Thymus (tissue), 11 donors: Measurements from ENCODE around the gene MTHFD2L. TPM values are rescaled to one million over a fixed set of nuclear protein-coding genes. Genes with fewer than 3 reads are reported as not detected.
A peak's percentile ranks its signal among the peaks of the same experiment; 100 is the strongest.

Experiments used
- DNase-seq, 9 donors: peaks; one replicate each; pipeline ENCODE4 v3.0.0-alpha.2; 2013; ENCODE audit warnings: low spot score in 9 of 9, low read depth in 6 of 9, missing footprints in 1 of 9
- H3K27ac ChIP-seq, 2 donors: one replicate each; pipeline ENCODE4 v1.5.1; 2013; ENCODE audit warnings: control low read depth in 1 of 2, low read depth in 1 of 2, low read length in 1 of 2, mild to moderate bottlenecking in 1 of 2, moderate library complexity in 1 of 2
- H3K27me3 ChIP-seq, 2 donors: one replicate each; pipeline ENCODE4 v1.5.1; 2013; ENCODE audit warnings: low read length in 1 of 2; ENCODE audit not compliant: control insufficient read depth in 2 of 2, insufficient read depth in 1 of 2
- H3K36me3 ChIP-seq, 2 donors: one replicate each; pipeline ENCODE4 v1.5.1; 2013; ENCODE audit warnings: low read length in 1 of 2, mild to moderate bottlenecking in 1 of 2, moderate library complexity in 1 of 2; ENCODE audit not compliant: control insufficient read depth in 2 of 2, insufficient read depth in 2 of 2
- H3K4me1 ChIP-seq, 2 donors: one replicate each; pipeline ENCODE4 v1.5.1; 2013; ENCODE audit warnings: low read length in 2 of 2; ENCODE audit not compliant: control insufficient read depth in 2 of 2, insufficient read depth in 2 of 2
- H3K4me3 ChIP-seq, 2 donors: one replicate each; pipeline ENCODE4 v1.5.1; 2013; ENCODE audit warnings: low read length in 2 of 2, control low read depth in 1 of 2, mild to moderate bottlenecking in 1 of 2
- H3K9me3 ChIP-seq, 2 donors: one replicate each; pipeline ENCODE4 v1.5.1; 2013; ENCODE audit warnings: low read length in 1 of 2, mild to moderate bottlenecking in 1 of 2; ENCODE audit not compliant: control insufficient read depth in 2 of 2, insufficient read depth in 1 of 2
- WGBS: extraction: QIAGEN DNeasy Blood & Tissue Kit; methylation state at CpG from one replicate; pipeline ENCODE4 v1.1.7; 2013; 5-methylcytosine and 5-hydroxymethylcytosine counted together
- polyA plus RNA-seq: library from polyadenylated mRNA; stranded (reverse); fragments of 200-250 nt; gene quantifications from one replicate; pipeline ENCODE4 v1.2.3, GENCODE V29; 2013
- total RNA-seq: library from RNA; stranded (reverse); fragments of 120-200 nt; gene quantifications from one replicate; pipeline ENCODE4 v1.2.4, GENCODE V29; 2013
- donor health status: healthy.

MTHFD2L gene
- total and polyA plus RNA-seq, 2 donors: 16.9 to 33.8 TPM

DNA sequence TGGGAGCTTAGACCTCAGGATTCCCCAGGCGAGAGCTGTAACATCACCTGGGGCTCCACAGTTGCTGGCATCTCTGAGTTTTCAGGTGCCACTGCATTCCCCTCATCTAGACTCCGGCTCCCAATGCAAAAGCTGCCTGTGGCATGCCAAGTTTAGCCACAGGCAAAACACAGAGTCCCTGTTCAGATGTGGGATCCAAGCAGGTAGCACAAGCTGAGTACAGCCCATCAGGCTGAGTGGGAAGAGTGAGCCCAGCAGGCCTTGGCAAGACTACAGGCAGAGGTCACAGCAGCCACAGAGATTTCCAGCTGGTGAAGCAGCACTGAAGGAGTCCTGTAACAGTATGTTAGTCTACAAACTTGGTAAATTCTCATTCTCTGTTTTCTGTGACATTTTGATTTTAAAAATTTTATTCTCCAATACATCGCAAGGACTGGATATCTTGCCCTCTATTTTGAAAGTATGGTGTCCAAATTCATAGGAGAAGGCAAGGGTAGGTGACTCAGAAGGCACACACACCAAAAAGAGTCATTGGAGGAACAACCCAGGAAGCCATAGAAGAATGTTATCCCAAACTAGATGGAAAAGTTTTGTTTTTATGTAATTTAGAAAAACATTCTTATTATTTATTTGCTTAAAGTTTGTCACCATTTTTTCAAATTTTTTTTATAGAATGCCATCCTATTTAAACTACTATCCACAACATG is 45.4 kb upstream of the MTHFD2L start:
- no peak for DNase-seq
- Histone ChIP-seq H3K9me3 (no peaks in the 10 kb centered on the region), H3K4me3 (no peak overlapping the region), H3K36me3 (no peaks in the 10 kb centered on the region), H3K27ac (no peak overlapping the region), H3K27me3 (no peaks in the 10 kb centered on the region), H3K4me1 (peaks cover 7% of the 10 kb centered on the region in 2 donors)
- WGBS: 95% methylated on average over 3 of the region's 3 CpGs

DNA sequence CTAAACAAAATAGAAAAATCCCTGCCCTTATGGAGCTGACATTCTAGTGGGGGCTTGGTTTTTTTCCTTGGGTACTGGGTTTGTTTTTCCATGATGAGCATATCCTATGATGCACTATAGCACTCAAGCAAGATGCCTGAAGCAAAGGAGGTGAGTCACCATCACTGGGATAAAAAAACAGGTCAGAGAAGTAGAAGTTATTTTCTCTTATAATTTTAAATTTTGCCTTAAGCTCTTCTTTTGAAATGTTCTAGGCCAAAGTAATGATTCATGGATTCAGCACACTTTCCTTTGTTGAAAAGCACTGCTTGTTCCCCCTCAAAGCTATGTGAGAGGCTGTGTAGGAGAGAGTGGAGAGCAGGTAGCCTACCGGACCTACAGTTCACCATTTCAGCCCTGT is 43.7 kb upstream of the MTHFD2L start:
- DNase-seq: no peak
- 100% methylated on average over 1 of the region's 1 CpG for WGBS
- no peak overlapping the region for H3K27ac ChIP-seq

DNA sequence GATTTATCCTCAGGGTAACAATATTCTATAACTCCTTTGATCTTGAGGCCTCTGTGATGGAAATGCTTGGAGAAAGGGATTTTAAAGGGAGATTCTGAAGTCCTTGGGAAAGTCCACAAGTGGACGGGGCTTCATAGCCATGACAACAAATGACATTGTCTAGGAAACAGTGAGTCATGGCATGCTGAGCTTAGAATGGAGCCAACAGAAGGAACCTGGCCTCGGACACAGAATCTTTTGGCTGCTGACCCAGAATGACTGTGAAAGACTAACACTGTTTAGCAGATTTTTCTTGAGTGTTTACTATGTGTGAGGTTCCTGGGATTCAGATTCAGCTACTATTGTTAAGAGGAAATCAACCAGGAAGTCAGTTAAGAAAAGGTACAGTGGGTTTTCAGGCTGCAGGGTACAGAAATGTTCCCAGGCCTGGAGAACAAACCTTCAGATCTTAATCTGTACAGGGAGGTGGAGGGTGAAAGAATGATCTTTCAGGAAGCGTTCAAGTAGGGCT is 40.8 kb upstream of the MTHFD2L start:
- Histone ChIP-seq H3K9me3 (peaks cover 0 to 3% of the 10 kb centered on the region in 2 donors), H3K27ac (peak overlapping the region; percentile 33 to 51), H3K4me3 (no peak overlapping the region), H3K27me3 (no peaks in the 10 kb centered on the region), H3K4me1 (peaks cover 32 to 39% of the 10 kb centered on the region in 2 donors), H3K36me3 (no peaks in the 10 kb centered on the region)
- 76% methylated on average over 3 of the region's 3 CpGs for WGBS
- DNase-seq: no peak

More for the DNA sequence above, 43.7 kb upstream of the MTHFD2L start:
- Histone ChIP-seq H3K4me1 (peaks cover 17% of the 10 kb centered on the region in 2 donors), H3K36me3 (no peaks in the 10 kb centered on the region), H3K4me3 (no peak overlapping the region), H3K9me3 (peaks cover 0 to 3% of the 10 kb centered on the region in 2 donors), H3K27me3 (no peaks in the 10 kb centered on the region)

- Histone ChIP-seq H3K4me3 (no peak overlapping the region), H3K4me1 (peaks cover 32 to 39% of the 10 kb centered on the region in 2 donors), H3K27me3 (no peaks in the 10 kb centered on the region), H3K36me3 (no peaks in the 10 kb centered on the region), H3K9me3 (peaks cover 0 to 3% of the 10 kb centered on the region in 2 donors), H3K27ac (peak overlapping the region in 1 of 2 donors; percentile 59)
- DNase-seq: peak in 8 of 9 donors; percentile 32 to 89 (median 68)
- WGBS: 52% methylated on average over 6 of the region's 6 CpGs
These were observed 39.1 kb upstream of the MTHFD2L start for GRCh38 chr4:74118600-74119338.

DNA sequence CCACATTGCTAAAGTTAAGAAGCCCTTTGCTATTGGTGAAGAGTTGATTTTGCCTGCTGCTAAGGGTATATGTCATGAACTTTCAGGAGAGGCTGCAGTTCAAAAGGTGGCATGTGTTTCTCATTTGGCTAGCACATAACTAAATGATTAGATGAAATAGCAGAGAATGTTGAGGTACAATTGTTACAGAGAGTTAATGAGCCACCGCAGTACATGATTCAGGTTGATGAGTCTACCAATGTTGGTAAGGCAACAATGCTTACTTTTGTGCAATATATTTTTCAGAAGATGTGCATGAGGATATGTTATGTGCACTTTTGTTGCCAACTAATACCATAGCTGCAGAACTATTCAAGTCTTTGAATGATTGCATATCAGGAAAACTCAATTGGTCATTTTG is 37.8 kb upstream of the MTHFD2L start:
- 99% methylated on average over 1 of the region's 1 CpG for WGBS
- Histone ChIP-seq H3K36me3 (no peaks in the 10 kb centered on the region), H3K4me1 (peaks cover 32 to 39% of the 10 kb centered on the region in 2 donors), H3K27ac (no peak overlapping the region), H3K27me3 (no peaks in the 10 kb centered on the region), H3K9me3 (peaks cover 0 to 3% of the 10 kb centered on the region in 2 donors), H3K4me3 (no peak overlapping the region)
- no peak for DNase-seq

- H3K27ac ChIP-seq: no peak overlapping the region
- H3K27me3 ChIP-seq: no peaks in the 10 kb centered on the region
- WGBS: 95% methylated on average over 2 of the region's 2 CpGs
- peaks cover 0 to 3% of the 10 kb centered on the region in 2 donors for H3K9me3 ChIP-seq
- DNase-seq: no peak
- peaks cover 31 to 38% of the 10 kb centered on the region in 2 donors for H3K4me1 ChIP-seq
- H3K36me3 ChIP-seq: no peaks in the 10 kb centered on the region
- H3K4me3 ChIP-seq: no peak overlapping the region
These were observed 36.0 kb upstream of the MTHFD2L start for GRCh38 chr4:74121643-74122579.

- WGBS: 100% methylated on average over 1 of the region's 1 CpG
- H3K4me3 ChIP-seq: no peak overlapping the region
- no peak overlapping the region for H3K27ac ChIP-seq
- no peak for DNase-seq
- H3K27me3 ChIP-seq: no peaks in the 10 kb centered on the region
- peaks cover 0 to 3% of the 10 kb centered on the region in 2 donors for H3K9me3 ChIP-seq
- no peaks in the 10 kb centered on the region for H3K36me3 ChIP-seq
- H3K4me1 ChIP-seq: peaks cover 23 to 30% of the 10 kb centered on the region in 2 donors
These were observed 34.7 kb upstream of the MTHFD2L start for GRCh38 chr4:74123065-74123728.

GRCh38 chr4:74125029-74125428 is 32.9 kb upstream of the MTHFD2L start:
- 99% methylated on average over 1 of the region's 1 CpG for WGBS
- Histone ChIP-seq H3K4me1 (peaks cover 9 to 13% of the 10 kb centered on the region in 2 donors), H3K4me3 (no peak overlapping the region), H3K27me3 (no peaks in the 10 kb centered on the region), H3K36me3 (no peaks in the 10 kb centered on the region), H3K27ac (no peak overlapping the region), H3K9me3 (no peaks in the 10 kb centered on the region)
- DNase-seq: no peak
